Spleen (tissue), 7 donors: ENCODE data around the gene SFXN5.

Experiments
- POLR2A ChIP-seq, 3 donors: fragments of 450-650 bp; IDR thresholded peaks; one replicate each; pipeline ENCODE4 v1.5.1; 2017; ENCODE audit warnings: antibody characterized with exemption in 3 of 3, mild to moderate bottlenecking in 1 of 3
- POLR2AphosphoS5 ChIP-seq, 3 donors: sonication (generic); formaldehyde crosslinking; IDR thresholded peaks; one replicate each; pipeline ENCODE4 v1.5.1; 2017; ENCODE audit warnings: antibody characterized with exemption in 3 of 3
- TF ChIP-seq, protein P1 (sequence below), 11 experiments: fragments of 200-600 bp in 7 of 11; fragments of 450-650 bp in 4 of 11; sonication (generic) in 4 of 11; IDR thresholded peaks in 8 of 11; conservative IDR thresholded peaks in 3 of 11; 1 replicate in 7 of 11; 2 replicates in 4 of 11; pipeline versions ENCODE4 v1.4.0 to v1.8.0; 2016 to 2021; ENCODE audit warnings: antibody characterized with exemption in 11 of 11, inconsistent platforms in 4 of 11, mild to moderate bottlenecking in 1 of 11
- donor health status: DM: no; HTN: no; CAD: no; lungs with moderate emphysema.
- donor health status: DM: no; HTN: no; CAD: no.
- donor health status: DM: no; HTN: no; CAD: no.

DNA sequence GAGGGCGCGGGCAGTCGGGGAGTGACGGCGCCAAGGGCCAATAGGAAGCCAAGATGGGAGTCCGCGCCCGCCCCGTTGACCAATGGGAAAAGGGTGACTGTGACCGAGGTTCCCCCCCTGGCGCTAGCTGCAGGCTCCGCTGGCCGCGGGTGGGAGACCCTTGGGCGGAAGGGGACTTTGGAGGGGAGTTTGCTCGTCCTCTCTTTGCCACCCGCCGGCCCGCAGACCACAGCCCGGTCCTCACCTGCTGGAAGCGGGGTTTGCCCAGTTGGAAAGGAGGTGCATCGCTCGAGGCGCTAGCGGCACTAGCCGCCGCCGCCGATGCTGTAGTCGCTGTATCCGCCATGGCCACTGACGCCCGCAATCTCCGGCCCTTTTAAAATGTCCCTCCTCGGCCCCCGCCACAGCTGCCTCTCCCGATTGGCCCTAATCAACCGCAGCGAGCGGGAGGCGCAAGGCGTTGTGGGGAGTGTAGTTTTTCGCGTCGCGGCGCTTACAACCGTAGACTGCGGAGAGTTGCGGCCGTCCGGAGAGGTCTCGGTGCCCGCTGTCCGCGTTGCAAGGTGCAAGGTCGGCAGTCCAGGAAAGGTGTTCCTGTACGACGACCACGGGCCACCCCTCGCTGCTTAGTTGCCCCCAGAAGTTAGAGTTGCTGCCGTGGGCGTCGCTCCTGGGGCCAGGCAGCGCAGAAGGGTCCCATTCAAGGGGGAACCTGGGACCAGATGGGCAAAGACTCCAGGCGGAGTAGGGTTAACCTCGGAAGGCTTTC lies at the start of gene SFXN5:
- TF ChIP-seq, protein P1, sequence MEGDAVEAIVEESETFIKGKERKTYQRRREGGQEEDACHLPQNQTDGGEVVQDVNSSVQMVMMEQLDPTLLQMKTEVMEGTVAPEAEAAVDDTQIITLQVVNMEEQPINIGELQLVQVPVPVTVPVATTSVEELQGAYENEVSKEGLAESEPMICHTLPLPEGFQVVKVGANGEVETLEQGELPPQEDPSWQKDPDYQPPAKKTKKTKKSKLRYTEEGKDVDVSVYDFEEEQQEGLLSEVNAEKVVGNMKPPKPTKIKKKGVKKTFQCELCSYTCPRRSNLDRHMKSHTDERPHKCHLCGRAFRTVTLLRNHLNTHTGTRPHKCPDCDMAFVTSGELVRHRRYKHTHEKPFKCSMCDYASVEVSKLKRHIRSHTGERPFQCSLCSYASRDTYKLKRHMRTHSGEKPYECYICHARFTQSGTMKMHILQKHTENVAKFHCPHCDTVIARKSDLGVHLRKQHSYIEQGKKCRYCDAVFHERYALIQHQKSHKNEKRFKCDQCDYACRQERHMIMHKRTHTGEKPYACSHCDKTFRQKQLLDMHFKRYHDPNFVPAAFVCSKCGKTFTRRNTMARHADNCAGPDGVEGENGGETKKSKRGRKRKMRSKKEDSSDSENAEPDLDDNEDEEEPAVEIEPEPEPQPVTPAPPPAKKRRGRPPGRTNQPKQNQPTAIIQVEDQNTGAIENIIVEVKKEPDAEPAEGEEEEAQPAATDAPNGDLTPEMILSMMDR (IDR thresholded peaks at IDR 0.05 in 8 of 11, conservative IDR thresholded peaks at IDR 0.05 in 3 of 11) = peak in 10 of 11 experiments; percentile 16 to 72 (median 40)
- TF ChIP-seq POLR2A (IDR thresholded peaks at IDR 0.05) (peak in 1 of 3 donors; percentile 13), POLR2AphosphoS5 (IDR thresholded peaks at IDR 0.05) (peak; percentile 90 to 92 (median 91))
